Peyer's patch (tissue), 4 donors: ENCODE data around the gene TMED6. TPM values are rescaled to one million over a fixed set of nuclear protein-coding genes. Genes with fewer than 3 reads are reported as not detected.
A peak's percentile ranks its signal among the peaks of the same experiment; 100 is the strongest.

Source experiments
- DNase-seq, 3 donors: peaks; one replicate each; pipeline ENCODE4 v3.0.0-alpha.2; 2017 to 2019
- H3K27ac ChIP-seq, 4 donors: fragments of 200-600 bp; sonication (generic); one replicate each; pipeline ENCODE4 v1.5.1; 2016 to 2019
- H3K27me3 ChIP-seq, 2 donors: fragments of 200-600 bp; sonication (generic); one replicate each; pipeline ENCODE4 v1.5.1; 2019
- H3K36me3 ChIP-seq, 3 donors: fragments of 200-600 bp; sonication (generic); one replicate each; pipeline ENCODE4 v1.5.1; 2016 to 2019
- H3K4me1 ChIP-seq, 4 donors: fragments of 200-600 bp; sonication (generic); one replicate each; pipeline ENCODE4 v1.5.1; 2016 to 2019
- H3K4me3 ChIP-seq, 4 donors: fragments of 200-600 bp; sonication (generic); 1 replicate in 3 of 4; 2 replicates in 1 of 4; pipeline ENCODE4 v1.5.1; 2016 to 2019; ENCODE audit warnings: mild to moderate bottlenecking in 1 of 4
- H3K9me3 ChIP-seq, 4 donors: fragments of 200-600 bp; sonication (generic); one replicate each; pipeline ENCODE4 v1.5.1; 2016 to 2019; ENCODE audit warnings: mild to moderate bottlenecking in 1 of 4
- CTCF ChIP-seq, 6 experiments: fragments of 450-650 bp in 4 of 6; fragments of 200-600 bp in 2 of 6; sonication (generic) in 1 of 6; IDR thresholded peaks; one replicate each; pipeline ENCODE4 v1.5.1; 2017 to 2019; ENCODE audit warnings: antibody characterized with exemption in 6 of 6, mild to moderate bottlenecking in 3 of 6, moderate library complexity in 1 of 6
- POLR2A ChIP-seq, 2 donors: fragments of 450-650 bp; IDR thresholded peaks; one replicate each; pipeline ENCODE4 v1.5.1; 2017; ENCODE audit warnings: antibody characterized with exemption in 2 of 2, mild to moderate bottlenecking in 2 of 2, moderate library complexity in 2 of 2
- total RNA-seq, 4 donors: library from RNA; depleted of rRNA; stranded (reverse); fragments of >200 nt; gene quantifications; one replicate each; pipeline ENCODE4 v1.1.0, GENCODE V29; 2016

Gene TMED6
- total RNA-seq, 4 donors from 2014 or later = 4.3 to 9.9 (median 6.6) TPM

DNA sequence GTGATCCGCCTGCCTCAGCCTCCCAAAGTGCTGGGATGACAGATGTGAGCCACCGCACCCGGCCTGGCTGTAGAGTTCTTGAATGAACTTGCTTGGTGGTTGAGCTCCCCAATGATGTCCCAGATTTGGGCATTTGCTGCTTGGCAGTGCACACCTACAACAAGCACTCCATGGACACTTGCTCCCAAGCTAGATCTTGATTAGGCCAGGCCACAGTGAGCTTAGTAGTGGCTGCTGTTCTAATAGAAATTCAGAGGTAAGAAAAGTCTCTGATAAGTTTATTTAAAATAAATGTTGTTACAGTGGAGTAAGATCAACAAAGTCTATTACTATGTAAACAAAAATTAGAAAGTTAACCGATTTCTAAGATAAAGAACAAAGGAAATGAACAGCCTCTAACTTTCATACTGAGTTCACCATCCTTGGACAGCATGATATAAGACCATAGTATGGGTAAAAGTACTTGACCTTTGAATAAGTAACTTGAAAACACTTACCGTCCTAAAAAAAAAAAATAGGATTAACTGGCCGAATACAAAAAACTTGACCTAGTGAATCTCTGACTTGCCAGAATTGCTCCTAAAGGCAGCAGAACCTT lies 951 bp downstream of the TMED6 start:
- TF ChIP-seq POLR2A (IDR thresholded peaks at IDR 0.05) (no peak), CTCF (IDR thresholded peaks at IDR 0.05) (no peak)
- no peak for DNase-seq
- Histone ChIP-seq H3K9me3 (no peaks in the 10 kb centered on the region), H3K27ac (no peak overlapping the region), H3K4me3 (peak overlapping the region in 1 of 4 donors; percentile 33), H3K27me3 (no peaks in the 10 kb centered on the region), H3K36me3 (peaks cover 0 to 22% (median 0%) of the 10 kb centered on the region in 3 donors), H3K4me1 (peaks cover 0 to 6% (median 0%) of the 10 kb centered on the region in 4 donors)

DNA sequence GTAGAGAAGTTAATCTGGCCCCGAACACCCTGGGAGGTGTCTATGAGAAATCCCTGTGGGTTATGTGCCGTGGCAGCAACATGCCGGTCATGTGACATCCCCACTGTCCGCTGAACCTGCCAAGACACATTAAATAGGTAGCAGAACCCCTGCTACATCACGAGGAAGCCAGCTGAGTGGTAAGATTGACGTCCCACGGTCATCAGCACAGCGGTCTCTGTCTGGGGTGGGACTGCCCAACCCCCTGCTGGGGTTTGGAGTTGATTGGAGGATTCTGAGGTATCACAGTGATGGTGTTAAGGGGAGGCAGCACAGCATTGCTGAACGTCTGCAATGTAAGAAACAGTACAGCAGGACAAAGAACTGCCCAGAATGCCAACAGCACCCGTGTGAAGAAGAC lies 2.0 kb downstream of the TMED6 start:
- no peaks in the 10 kb centered on the region for H3K9me3 ChIP-seq
- no peaks in the 10 kb centered on the region for H3K27me3 ChIP-seq
- H3K4me1 ChIP-seq = peaks cover 0 to 6% (median 0%) of the 10 kb centered on the region in 4 donors
- peaks cover 0 to 16% (median 0%) of the 10 kb centered on the region in 3 donors for H3K36me3 ChIP-seq
- no peak for DNase-seq
- TF ChIP-seq CTCF (IDR thresholded peaks at IDR 0.05) (no peak), POLR2A (IDR thresholded peaks at IDR 0.05) (no peak)
- H3K27ac ChIP-seq = no peak overlapping the region
- H3K4me3 ChIP-seq = no peak overlapping the region

GRCh38 chr16:69348222-69348621 lies 3.4 kb downstream of the TMED6 start:
- Histone ChIP-seq H3K27ac (no peak overlapping the region), H3K4me3 (no peak overlapping the region), H3K27me3 (no peaks in the 10 kb centered on the region), H3K9me3 (no peaks in the 10 kb centered on the region), H3K36me3 (peaks cover 0 to 18% (median 0%) of the 10 kb centered on the region in 3 donors), H3K4me1 (peaks cover 0 to 6% (median 0%) of the 10 kb centered on the region in 4 donors)
- DNase-seq = no peak
- TF ChIP-seq POLR2A (IDR thresholded peaks at IDR 0.05) (no peak), CTCF (IDR thresholded peaks at IDR 0.05) (no peak)

DNA sequence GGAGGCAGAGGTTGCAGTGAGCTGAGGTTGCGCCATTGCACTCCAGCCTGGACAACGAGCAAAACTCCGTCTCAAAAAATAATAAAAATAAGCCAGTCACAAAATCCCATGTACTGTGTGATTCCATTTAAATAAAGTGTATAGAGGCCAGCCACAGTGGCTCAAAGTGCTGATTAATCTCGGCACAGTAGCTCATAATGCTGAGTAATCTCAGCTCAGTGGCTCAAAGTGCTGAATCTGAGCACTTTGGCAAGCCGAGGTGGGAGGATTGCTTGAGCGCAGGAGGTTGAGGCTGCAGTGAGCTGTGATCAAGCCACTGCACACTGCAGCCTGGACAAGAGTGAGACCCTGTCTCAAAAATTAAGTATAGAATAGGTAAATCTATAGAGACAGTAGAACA lies 4.9 kb downstream of the TMED6 start:
- TF ChIP-seq POLR2A (IDR thresholded peaks at IDR 0.05) (no peak), CTCF (IDR thresholded peaks at IDR 0.05) (no peak)
- Histone ChIP-seq H3K27me3 (no peaks in the 10 kb centered on the region), H3K4me1 (peaks cover 0 to 4% (median 0%) of the 10 kb centered on the region in 4 donors), H3K9me3 (no peaks in the 10 kb centered on the region), H3K27ac (no peak overlapping the region), H3K36me3 (peaks cover 0 to 24% (median 0%) of the 10 kb centered on the region in 3 donors), H3K4me3 (no peak overlapping the region)
- no peak for DNase-seq

DNA sequence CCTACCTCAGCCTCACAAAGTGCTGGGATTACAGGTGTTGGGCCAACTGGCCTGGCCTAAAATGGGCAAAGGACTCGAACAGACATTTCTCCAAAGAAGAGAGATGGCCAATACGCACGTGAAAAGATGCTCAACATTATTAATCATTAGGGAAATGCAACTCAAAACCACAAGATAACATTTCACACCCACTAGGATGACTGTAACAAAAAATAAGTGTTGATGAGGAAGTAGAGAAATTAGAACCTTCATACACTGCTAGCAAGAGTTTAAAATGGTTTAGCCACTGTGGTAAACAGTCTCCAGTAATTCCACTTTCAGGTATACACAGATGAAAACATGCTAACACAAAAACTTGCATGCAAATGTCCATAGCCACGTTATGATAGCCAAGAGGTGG lies 5.7 kb downstream of the TMED6 start:
- Histone ChIP-seq H3K36me3 (peaks cover 0 to 28% (median 0%) of the 10 kb centered on the region in 3 donors), H3K4me1 (peaks cover 0 to 12% (median under 1%) of the 10 kb centered on the region in 4 donors), H3K4me3 (no peak overlapping the region), H3K9me3 (no peaks in the 10 kb centered on the region), H3K27me3 (no peaks in the 10 kb centered on the region), H3K27ac (peak overlapping the region in 1 of 4 donors; percentile 13)
- TF ChIP-seq CTCF (IDR thresholded peaks at IDR 0.05) = no peak
- no peak for TF ChIP-seq POLR2A (IDR thresholded peaks at IDR 0.05)
- DNase-seq = no peak
